ENCODE data around the gene TRMO.
A peak's percentile ranks its signal among the peaks of the same experiment; 100 is the strongest.

The TRMO gene

GRCh38 chr9:97936998-97937397, 14.7 kb upstream of the TRMO start:
- DNase-seq: no peak

GRCh38 chr9:97935276-97935675, 13.0 kb upstream of the TRMO start:
- DNase-seq: no peak

- DNase-seq: no peak
Measured at GRCh38 chr9:97934321-97935115, 12.2 kb upstream of the TRMO start.

GRCh38 chr9:97933297-97933998, 11.1 kb upstream of the TRMO start:
- DNase-seq: no peak

GRCh38 chr9:97930972-97931371, 8.7 kb upstream of the TRMO start:
- DNase-seq: no peak

GRCh38 chr9:97928986-97929604, 6.8 kb upstream of the TRMO start:
- no peak for DNase-seq

GRCh38 chr9:97925497-97926334, 3.4 kb upstream of the TRMO start:
- DNase-seq: no peak

- DNase-seq: no peak
Measured at GRCh38 chr9:97924386-97924785, 2.1 kb upstream of the TRMO start.

- peak; percentile 56 for DNase-seq
Measured at GRCh38 chr9:97923529-97924108, 1.3 kb upstream of the TRMO start.

- no peak for DNase-seq
Measured at GRCh38 chr9:97919217-97919813, 3.0 kb downstream of the TRMO start.

GRCh38 chr9:97918611-97919010, 3.7 kb downstream of the TRMO start:
- DNase-seq: no peak

- DNase-seq: no peak
Measured at GRCh38 chr9:97911970-97912369, 10.3 kb downstream of the TRMO start.

- no peak for DNase-seq
Measured at GRCh38 chr9:97911528-97911927, 10.8 kb downstream of the TRMO start.

- DNase-seq: no peak
Measured at GRCh38 chr9:97910357-97910756, 11.9 kb downstream of the TRMO start.

GRCh38 chr9:97908705-97909104, 13.6 kb downstream of the TRMO start:
- DNase-seq: no peak

GRCh38 chr9:97907632-97908031, 14.7 kb downstream of the TRMO start:
- no peak for DNase-seq

- no peak for DNase-seq
Measured at GRCh38 chr9:97907046-97907445, 15.3 kb downstream of the TRMO start.

- DNase-seq: no peak
Measured at GRCh38 chr9:97906236-97906831, 16.0 kb downstream of the TRMO start.

GRCh38 chr9:97905228-97905627, 17.1 kb downstream of the TRMO start:
- DNase-seq: no peak

- DNase-seq: peak; percentile 32
Measured at GRCh38 chr9:97904725-97905124, 17.6 kb downstream of the TRMO start.

GRCh38 chr9:97903177-97903576, 19.1 kb downstream of the TRMO start:
- DNase-seq: no peak

All from activated CD4-positive, alpha-beta T cell treated with anti-CD3 and anti-CD28 coated beads for 1 hour (primary cell).